Endodermal cell (in vitro differentiated cells): ENCODE results near the gene TFB2M. TPM values are rescaled to one million over a fixed set of nuclear protein-coding genes. Genes with fewer than 3 reads are reported as not detected.
A peak's percentile ranks its signal among the peaks of the same experiment; 100 is the strongest.

Experiments
- DNase-seq: peaks from one replicate; pipeline ENCODE4 v3.0.0-alpha.2; 2017
- H3K27ac ChIP-seq: 2 replicates; pipeline ENCODE4 v1.5.1; 2013; ENCODE audit warnings: mild to moderate bottlenecking, low read depth, low read length, moderate library complexity
- H3K27me3 ChIP-seq: 2 replicates; pipeline ENCODE4 v1.6.1; 2013; ENCODE audit warnings: mild to moderate bottlenecking, low read length, moderate library complexity; ENCODE audit not compliant: insufficient read depth, control insufficient read depth, poor library complexity, severe bottlenecking
- H3K36me3 ChIP-seq: 2 replicates; pipeline ENCODE4 v1.7.0; 2013; ENCODE audit warnings: mild to moderate bottlenecking, low read length, moderate library complexity; ENCODE audit not compliant: control insufficient read depth, insufficient read depth
- H3K4me1 ChIP-seq: one replicate; pipeline ENCODE4 v1.7.0; 2013; ENCODE audit warnings: low read length; ENCODE audit not compliant: control insufficient read depth, insufficient read depth
- H3K4me3 ChIP-seq: 2 replicates; pipeline ENCODE4 v1.5.1; 2013; ENCODE audit warnings: mild to moderate bottlenecking, low read length, moderate library complexity
- H3K9ac ChIP-seq: 2 replicates; pipeline ENCODE4 v1.6.1; 2013; ENCODE audit warnings: mild to moderate bottlenecking, low read length, moderate library complexity; ENCODE audit not compliant: poor library complexity, severe bottlenecking; ENCODE audit errors: extremely low read depth
- H3K9me3 ChIP-seq: 2 replicates; pipeline ENCODE4 v1.6.1; 2013; ENCODE audit warnings: mild to moderate bottlenecking, low read length, moderate library complexity; ENCODE audit not compliant: control insufficient read depth
- H3K27ac Mint-ChIP-seq: 2 replicates; pipeline ENCODE4 v1.8.0; 2020; ENCODE audit warnings: mixed read lengths
- H3K27me3 Mint-ChIP-seq: 2 replicates; pipeline ENCODE4 v1.8.0; 2021; ENCODE audit warnings: mild to moderate bottlenecking, mixed read lengths; ENCODE audit not compliant: insufficient read depth
- H3K36me3 Mint-ChIP-seq: 2 replicates; pipeline ENCODE4 v1.8.0; 2020; ENCODE audit warnings: low read depth, mixed read lengths
- H3K4me1 Mint-ChIP-seq: 2 replicates; pipeline ENCODE4 v1.8.0; 2020; ENCODE audit warnings: mixed read lengths
- H3K4me3 Mint-ChIP-seq: 2 replicates; pipeline ENCODE4 v1.8.0; 2020; ENCODE audit warnings: mild to moderate bottlenecking, moderate library complexity, mixed read lengths
- H3K9me3 Mint-ChIP-seq: 2 replicates; pipeline ENCODE4 v1.8.0; 2020; ENCODE audit warnings: mild to moderate bottlenecking, mixed read lengths
- CTCF ChIP-seq: fragments of 200-600 bp; sonication (generic); conservative IDR thresholded peaks from 2 replicates; pipeline ENCODE4 v1.5.0; 2021; ENCODE audit warnings: antibody characterized with exemption, mild to moderate bottlenecking
- WGBS, 2 experiments: methylation state at CpG; one replicate each; pipeline versions ENCODE4 v1.1.5 to v1.1.7; 2013; ENCODE audit warnings: missing lambda C conversion rate in 2 of 2, mixed read lengths in 1 of 2; ENCODE audit not compliant: insufficient coverage in 1 of 2, insufficient read length in 1 of 2; 5-methylcytosine and 5-hydroxymethylcytosine counted together
- total RNA-seq, 2 donors: library from RNA; stranded (reverse); fragmentation: NEBNext Ultra II Directional in 1 of 2; extraction: Animal tissue kit (Norgen Biotek cat#: 25700) in 1 of 2; gene quantifications; 2 replicates in 1 of 2; 3 replicates in 1 of 2; pipeline ENCODE4 v1.2.1, GENCODE V29; 2021

Gene TFB2M
- total RNA-seq, 2 donors from 2014 or later: 13.2 to 13.7 TPM

- WGBS, 2 experiments: 92 to 93% methylated on average over 5 to 6 of the region's 6 CpGs
- no peaks in the 10 kb centered on the region for H3K4me1 Mint-ChIP-seq
- no peak for DNase-seq
- H3K9me3 ChIP-seq: no peaks in the 10 kb centered on the region
- TF ChIP-seq CTCF: no peak
- no peaks in the 10 kb centered on the region for H3K27me3 ChIP-seq
- H3K4me3 Mint-ChIP-seq: no peak overlapping the region
- no peaks in the 10 kb centered on the region for H3K4me1 ChIP-seq
- H3K4me3 ChIP-seq: no peak overlapping the region
- no peak overlapping the region for H3K9ac ChIP-seq
- peaks cover 64% of the 10 kb centered on the region for H3K36me3 ChIP-seq
- H3K27ac ChIP-seq: no peak overlapping the region
- peak overlapping the region; percentile 60 for H3K27ac Mint-ChIP-seq
- H3K36me3 Mint-ChIP-seq: peaks cover 68% of the 10 kb centered on the region
- no peaks in the 10 kb centered on the region for H3K27me3 Mint-ChIP-seq
- no peaks in the 10 kb centered on the region for H3K9me3 Mint-ChIP-seq
These were observed 14.0 kb downstream of the TFB2M start for GRCh38 chr1:246552110-246552509.

- no peak for DNase-seq
- Histone ChIP-seq H3K36me3 (peaks cover 54% of the 10 kb centered on the region), H3K27ac (no peak overlapping the region), H3K27me3 (no peaks in the 10 kb centered on the region), H3K9me3 (no peaks in the 10 kb centered on the region), H3K4me1 (no peaks in the 10 kb centered on the region), H3K9ac (no peak overlapping the region), H3K4me3 (no peak overlapping the region)
- no peaks in the 10 kb centered on the region for H3K9me3 Mint-ChIP-seq
- TF ChIP-seq CTCF: no peak
- WGBS, 2 experiments: 75 to 80% methylated on average over 9 to 11 of the region's 11 CpGs
- no peak overlapping the region for H3K4me3 Mint-ChIP-seq
- H3K4me1 Mint-ChIP-seq: no peaks in the 10 kb centered on the region
- no peak overlapping the region for H3K27ac Mint-ChIP-seq
- H3K36me3 Mint-ChIP-seq: peaks cover 63% of the 10 kb centered on the region
- H3K27me3 Mint-ChIP-seq: no peaks in the 10 kb centered on the region
These were observed 15.7 kb downstream of the TFB2M start for GRCh38 chr1:246550402-246550801.

GRCh38 chr1:246549665-246550064, 16.4 kb downstream of the TFB2M start:
- Histone ChIP-seq H3K9me3 (no peaks in the 10 kb centered on the region), H3K36me3 (peaks cover 46% of the 10 kb centered on the region), H3K27ac (no peak overlapping the region), H3K9ac (no peak overlapping the region), H3K4me3 (no peak overlapping the region), H3K27me3 (no peaks in the 10 kb centered on the region), H3K4me1 (no peaks in the 10 kb centered on the region)
- Mint-ChIP-seq H3K36me3 (peaks cover 61% of the 10 kb centered on the region), H3K4me1 (no peaks in the 10 kb centered on the region), H3K27ac (no peak overlapping the region), H3K4me3 (no peak overlapping the region), H3K27me3 (no peaks in the 10 kb centered on the region), H3K9me3 (no peaks in the 10 kb centered on the region)
- TF ChIP-seq CTCF: no peak
- WGBS, 2 experiments: 92 to 94% methylated on average over 4 of the region's 4 CpGs
- DNase-seq: no peak
